NCI-H2029 (cell line): ENCODE data around the gene MRPL2.
"Not testable (repeated sequence)": the region's sequence is repeated elsewhere in the genome, so short reads cannot be mapped to it uniquely, and the experiment has no call there.

Source experiments
- DNase-seq: peaks from one replicate; lab custom pipeline; 2025; lab: John Stamatoyannopoulos, UW

The MRPL2 gene

DNA sequence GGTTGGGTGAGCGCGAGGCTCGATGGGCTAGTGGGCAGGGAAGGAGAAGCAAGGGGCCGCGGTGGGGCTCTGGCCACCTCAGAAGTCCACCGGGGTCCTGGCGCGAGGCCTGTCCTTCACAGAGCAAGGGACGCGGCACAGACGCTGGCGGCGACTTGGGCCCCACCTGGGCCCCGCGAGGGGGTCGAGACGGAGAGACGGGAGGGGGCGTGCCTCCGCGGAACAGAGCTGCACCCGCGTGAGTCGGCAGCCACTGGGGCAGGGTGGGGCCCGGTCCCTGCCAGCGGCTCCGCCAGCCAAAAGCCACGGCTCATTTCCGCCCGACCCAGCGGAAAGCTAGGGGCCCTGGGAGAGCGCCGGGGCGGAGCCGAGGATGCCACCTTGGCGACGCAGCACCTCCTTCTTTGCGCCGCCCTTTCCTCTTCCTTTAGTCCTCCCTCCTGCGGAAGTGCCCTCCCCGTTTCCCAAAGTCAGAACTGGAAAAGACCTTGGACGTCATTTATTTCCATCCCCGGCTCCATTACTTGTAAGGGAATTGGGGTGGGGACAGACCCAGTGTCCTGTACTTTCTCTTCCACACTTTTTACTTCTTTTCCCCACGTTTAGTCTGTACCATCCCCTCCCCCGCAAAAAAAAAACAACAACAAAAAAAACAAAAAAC, 5.6 kb downstream of the MRPL2 start, which contains the start of gene CUL7:
TSS of gene CUL7 (minus strand) at position 307 of the 661 bp plus-strand sequence. CDS start 1,063 bp downstream, outside the sequence.
- DNase-seq = peak; percentile 96

GRCh38 chr6:43052842-43053544, 6.2 kb downstream of the MRPL2 start:
- DNase-seq = no peak

DNA sequence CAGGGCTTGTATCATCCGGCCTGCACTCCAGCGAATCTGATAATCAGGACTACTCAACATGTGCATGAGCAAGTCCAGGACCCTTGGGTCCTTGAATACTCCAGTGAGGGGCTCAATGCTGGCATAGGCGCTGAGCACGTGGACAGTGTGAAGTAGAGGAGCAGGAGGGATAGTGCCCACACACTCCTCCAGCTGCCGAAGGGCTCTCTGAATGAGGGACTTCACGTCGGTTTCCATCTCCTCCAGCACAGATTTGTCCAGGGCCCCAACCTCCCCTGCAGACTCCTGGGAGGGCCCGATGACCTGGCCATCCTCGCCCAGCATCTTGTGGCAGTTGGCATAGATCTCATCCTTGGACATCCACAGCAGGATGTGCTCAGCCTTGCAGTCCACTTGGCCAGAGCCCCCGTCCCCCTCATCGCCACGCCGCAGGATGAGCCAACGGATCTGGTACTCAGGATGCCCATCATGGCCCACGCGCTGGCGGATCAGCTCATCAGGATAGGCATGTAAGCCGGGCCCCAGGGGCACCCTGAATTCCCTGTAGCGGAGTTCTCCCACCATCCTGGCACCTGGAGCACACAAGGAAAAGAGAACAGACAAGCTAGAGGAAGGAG, 6.9 kb downstream of the MRPL2 start:
- no peak for DNase-seq

GRCh38 chr6:43050981-43051380, 8.3 kb downstream of the MRPL2 start:
- DNase-seq = no peak

DNA sequence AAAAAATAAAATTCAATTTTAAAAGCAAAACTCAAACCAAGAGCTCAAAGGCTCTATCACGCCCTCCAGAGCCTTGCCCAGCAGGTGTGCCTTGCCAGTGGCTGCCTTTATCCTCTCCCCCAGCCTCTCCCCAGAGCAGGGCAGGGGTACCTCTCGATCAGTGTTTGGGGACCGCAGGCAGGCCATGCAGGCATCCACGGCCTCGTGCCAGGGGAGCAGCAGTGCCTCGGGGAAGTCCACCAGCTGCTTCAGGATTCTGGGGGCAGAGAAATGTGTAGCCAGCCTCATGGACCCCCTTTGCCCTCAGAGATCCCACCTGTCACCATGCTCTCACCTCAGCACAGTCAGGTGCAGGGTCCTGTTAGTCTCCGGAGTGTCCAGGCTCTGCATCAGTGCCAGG, 11.2 kb downstream of the MRPL2 start:
- no peak for DNase-seq

DNA sequence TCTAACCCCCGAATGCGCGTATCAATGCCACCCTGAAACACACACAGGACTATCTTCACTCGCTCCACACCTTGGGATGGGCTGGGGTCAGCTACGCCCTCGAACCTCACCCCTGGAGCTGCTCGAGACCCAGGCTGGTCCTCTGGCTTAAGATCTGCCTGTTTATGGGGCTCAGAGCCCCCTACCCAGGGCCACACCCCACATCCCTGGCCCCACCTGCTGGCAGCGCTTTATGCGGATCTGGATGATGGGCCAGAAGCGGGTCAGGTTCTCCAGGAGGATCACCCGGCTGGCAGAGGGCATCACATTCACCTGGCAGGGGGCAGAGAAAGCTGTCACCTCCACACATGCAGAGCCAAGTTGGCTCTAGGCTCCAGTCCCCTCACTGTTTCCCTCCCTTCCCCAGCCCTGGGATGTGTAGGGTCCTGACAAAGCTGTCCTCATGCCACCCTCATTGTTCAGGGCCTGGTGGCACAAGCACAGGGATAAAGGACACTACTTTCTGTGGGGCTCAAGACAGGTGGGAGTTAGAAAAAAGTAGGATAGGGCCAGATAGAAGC, 13.8 kb downstream of the MRPL2 start:
- DNase-seq = no peak

GRCh38 chr6:43043310-43043709, 15.9 kb downstream of the MRPL2 start:
- no peak for DNase-seq

DNA sequence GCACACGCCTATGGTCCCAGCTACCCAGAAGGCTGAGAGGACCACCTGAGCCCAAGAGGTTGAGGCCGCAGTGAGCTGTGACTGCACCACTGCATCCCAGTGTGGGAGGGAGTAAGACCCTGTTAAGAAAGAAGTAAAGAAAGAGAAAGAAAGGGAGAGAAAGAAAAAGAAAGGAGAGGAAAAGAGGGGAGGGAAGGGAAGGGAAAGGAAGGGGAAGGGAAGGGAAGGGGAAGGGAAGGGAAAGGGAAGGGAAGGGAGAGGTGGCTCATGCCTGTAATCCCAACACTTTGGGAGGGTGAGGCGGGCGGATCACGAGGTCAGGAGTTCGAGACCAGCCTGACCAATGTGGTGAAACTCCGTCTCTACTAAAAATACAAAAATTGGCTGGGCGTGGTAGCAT, 17.8 kb downstream of the MRPL2 start:
- DNase-seq = not testable (repeated sequence)

GRCh38 chr6:43040542-43041257, 18.5 kb downstream of the MRPL2 start:
- no peak for DNase-seq

- no peak for DNase-seq
Observed at GRCh38 chr6:43038727-43039126, 20.5 kb downstream of the MRPL2 start.

- DNase-seq = no peak
Observed at GRCh38 chr6:43037706-43038105, 21.5 kb downstream of the MRPL2 start.

DNA sequence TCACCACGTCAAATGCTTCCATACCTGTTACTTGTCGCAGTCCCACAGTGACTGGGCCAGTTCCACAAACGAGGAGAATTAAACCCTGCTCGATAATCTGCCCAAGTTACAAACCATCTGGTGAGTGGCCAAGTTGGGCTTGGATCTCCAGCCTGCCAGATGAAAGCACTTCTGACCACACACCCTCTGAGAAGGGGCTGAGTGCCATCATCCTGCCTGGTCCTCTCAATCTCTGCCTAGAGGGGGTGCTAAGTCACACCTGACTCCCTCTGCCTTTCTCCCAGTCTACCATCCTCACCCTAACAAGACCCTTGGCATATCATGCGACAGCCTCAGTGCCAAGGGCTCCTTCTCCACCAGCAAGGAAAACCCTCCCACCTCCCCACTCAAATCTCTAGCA, 22.0 kb downstream of the MRPL2 start:
- DNase-seq = no peak

GRCh38 chr6:43036712-43037111, 22.5 kb downstream of the MRPL2 start:
- DNase-seq = no peak

DNA sequence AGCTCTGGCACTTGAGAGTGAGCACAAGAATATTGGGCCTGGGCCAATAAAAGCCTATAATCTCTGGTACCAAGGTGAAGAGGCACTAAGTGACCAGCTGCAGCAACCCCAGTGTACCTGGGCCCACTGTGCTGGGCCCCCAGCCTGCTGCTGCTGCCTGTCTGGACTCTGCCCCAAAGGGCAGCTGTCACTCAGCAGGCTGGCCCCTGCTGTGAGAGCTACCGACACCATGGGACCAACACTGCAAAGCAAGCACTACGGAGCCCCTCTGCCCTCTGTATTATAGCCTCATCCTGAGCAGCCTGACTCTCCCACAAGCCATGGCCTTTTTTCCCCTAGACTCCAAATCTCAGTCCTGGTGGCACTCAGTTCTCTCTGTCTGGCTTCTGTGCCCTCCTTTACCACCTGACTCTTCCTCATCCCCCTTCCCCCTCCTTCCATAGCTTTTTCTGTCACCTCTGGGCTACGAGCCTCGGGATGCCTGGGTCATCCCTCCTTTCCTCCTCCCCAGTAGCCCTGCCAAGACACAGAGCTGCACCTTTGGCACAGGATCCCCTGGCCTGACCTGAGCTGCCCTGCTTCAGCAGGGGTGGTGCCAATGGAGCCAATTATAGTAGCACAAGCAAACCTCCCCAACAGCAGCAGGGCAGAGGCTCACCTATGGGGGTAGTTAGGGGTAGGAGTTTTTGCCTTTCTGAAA, 23.6 kb downstream of the MRPL2 start:
- DNase-seq = no peak

DNA sequence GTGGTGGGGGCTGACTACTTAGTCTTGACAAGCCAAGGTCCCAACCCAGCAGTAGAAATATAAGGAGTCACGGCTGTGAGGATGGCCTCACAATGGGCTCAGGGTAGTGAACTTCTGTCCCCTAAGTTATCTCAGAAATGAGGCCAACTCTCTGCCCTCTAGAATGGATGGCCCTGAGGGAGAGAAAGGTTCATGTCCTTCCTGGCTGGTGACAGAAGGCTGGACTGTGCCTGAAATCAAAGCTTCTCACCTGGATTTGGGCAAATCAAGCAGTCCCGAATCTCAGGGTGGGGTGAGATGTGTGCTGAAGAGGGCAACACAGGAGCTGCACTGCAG, 25.1 kb downstream of the MRPL2 start:
- DNase-seq = no peak

GRCh38 chr6:43033496-43034189, 25.6 kb downstream of the MRPL2 start:
- DNase-seq = no peak

DNA sequence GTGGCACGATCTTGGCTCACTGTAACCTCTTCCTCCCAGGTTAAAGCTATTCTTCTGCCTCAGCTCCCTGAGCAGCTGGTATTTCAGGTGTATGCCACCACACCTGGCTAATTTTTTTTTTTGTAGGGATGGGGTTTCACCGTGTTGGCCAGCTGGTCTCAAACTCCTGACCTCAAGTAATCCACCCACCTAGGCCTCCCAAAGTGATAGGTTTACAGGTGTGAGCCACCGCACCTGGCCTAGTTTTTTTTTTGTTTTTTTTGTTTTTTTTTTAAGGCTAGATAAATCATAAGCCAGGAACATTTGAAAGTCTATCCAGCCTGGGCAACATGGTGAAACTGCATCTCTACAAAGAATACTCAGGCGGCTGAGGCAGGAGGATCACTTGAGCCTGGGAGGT, 26.9 kb downstream of the MRPL2 start:
- no peak for DNase-seq

- no peak for DNase-seq
Observed at GRCh38 chr6:43029120-43029519, 30.1 kb downstream of the MRPL2 start.

GRCh38 chr6:43026365-43026764, 32.9 kb downstream of the MRPL2 start:
- DNase-seq = no peak

- DNase-seq = no peak
Observed at GRCh38 chr6:43024436-43024835, 34.8 kb downstream of the MRPL2 start.
